Stomach (tissue), 4 donors: ENCODE results near the gene ST8SIA1.

Source experiments
- EP300 ChIP-seq: sonication (generic); formaldehyde crosslinking; IDR thresholded peaks from one replicate; pipeline ENCODE4 v1.6.1; 2017; ENCODE audit warnings: antibody characterized with exemption
- POLR2AphosphoS5 ChIP-seq, 3 donors: sonication (generic); formaldehyde crosslinking; IDR thresholded peaks; one replicate each; pipeline ENCODE4 v1.6.1; 2016; ENCODE audit warnings: antibody characterized with exemption in 3 of 3
- TF ChIP-seq, protein P1 (sequence below), 7 experiments: fragments of 450-650 bp in 4 of 7; fragments of 200-600 bp in 3 of 7; sonication (generic) in 3 of 7; IDR thresholded peaks; one replicate each; pipeline ENCODE4 v1.5.1; 2016 to 2019; ENCODE audit warnings: antibody characterized with exemption in 7 of 7, control low read depth in 2 of 7, mild to moderate bottlenecking in 1 of 7

- TF ChIP-seq, protein P1, sequence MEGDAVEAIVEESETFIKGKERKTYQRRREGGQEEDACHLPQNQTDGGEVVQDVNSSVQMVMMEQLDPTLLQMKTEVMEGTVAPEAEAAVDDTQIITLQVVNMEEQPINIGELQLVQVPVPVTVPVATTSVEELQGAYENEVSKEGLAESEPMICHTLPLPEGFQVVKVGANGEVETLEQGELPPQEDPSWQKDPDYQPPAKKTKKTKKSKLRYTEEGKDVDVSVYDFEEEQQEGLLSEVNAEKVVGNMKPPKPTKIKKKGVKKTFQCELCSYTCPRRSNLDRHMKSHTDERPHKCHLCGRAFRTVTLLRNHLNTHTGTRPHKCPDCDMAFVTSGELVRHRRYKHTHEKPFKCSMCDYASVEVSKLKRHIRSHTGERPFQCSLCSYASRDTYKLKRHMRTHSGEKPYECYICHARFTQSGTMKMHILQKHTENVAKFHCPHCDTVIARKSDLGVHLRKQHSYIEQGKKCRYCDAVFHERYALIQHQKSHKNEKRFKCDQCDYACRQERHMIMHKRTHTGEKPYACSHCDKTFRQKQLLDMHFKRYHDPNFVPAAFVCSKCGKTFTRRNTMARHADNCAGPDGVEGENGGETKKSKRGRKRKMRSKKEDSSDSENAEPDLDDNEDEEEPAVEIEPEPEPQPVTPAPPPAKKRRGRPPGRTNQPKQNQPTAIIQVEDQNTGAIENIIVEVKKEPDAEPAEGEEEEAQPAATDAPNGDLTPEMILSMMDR (IDR thresholded peaks at IDR 0.05): no peak
- TF ChIP-seq EP300 (no peak), POLR2AphosphoS5 (IDR thresholded peaks at IDR 0.05) (no peak)
These were observed 22.2 kb downstream of the ST8SIA1 start for GRCh38 chr12:22312336-22312735.
